T follicular helper cell (primary cell): ENCODE results near the gene GOLGA8K.
"Not testable (repeated sequence)": the region's sequence is repeated elsewhere in the genome, so short reads cannot be mapped to it uniquely, and the experiment has no call there.

Source experiments
- DNase-seq: peaks from one replicate; pipeline ENCODE4 v3.0.0-alpha.2; 2020; ENCODE audit warnings: low read depth
- total RNA-seq, 2 experiments: gene quantifications; one replicate each; lab custom pipeline; 2026; lab: John Stamatoyannopoulos, UW

The GOLGA8K gene, protein sequence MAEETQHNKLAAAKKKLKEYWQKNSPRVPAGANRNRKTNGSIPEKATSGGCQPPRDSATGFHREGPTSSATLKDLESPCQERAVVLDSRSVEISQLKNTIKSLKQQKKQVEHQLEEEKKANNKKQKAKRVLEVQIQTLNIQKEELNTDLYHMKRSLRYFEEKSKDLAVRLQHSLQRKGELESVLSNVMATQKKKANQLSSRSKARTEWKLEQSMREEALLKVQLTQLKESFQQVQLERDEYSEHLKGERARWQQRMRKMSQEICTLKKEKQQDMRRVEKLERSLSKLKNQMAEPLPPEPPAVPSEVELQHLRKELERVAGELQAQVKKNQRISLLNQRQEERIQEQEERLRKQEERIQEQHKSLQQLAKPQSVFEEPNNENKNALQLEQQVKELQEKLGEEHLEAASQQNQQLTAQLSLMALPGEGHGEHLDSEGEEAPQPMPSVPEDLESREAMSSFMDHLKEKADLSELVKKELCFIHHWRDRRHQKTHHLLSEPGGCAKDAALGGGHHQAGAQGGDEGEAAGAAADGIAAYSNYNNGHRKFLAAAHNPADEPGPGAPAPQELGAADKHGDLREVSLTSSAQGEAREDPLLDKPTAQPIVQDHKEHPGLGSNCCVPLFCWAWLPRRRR
- 0 reads per million in 2 experiments for total RNA-seq

- not testable (repeated sequence) for DNase-seq
Measured at GRCh38 chr15:32403192-32403591, at the start of gene GOLGA8K. Gene GOLGA8K (minus strand): TSS chr15:32403292. CDS start chr15:32403194, 98 bp downstream.

GRCh38 chr15:32440445-32440977 is 37.4 kb upstream of the GOLGA8K start:
- not testable (repeated sequence) for DNase-seq

GRCh38 chr15:32434102-32434963 is 31.2 kb upstream of the GOLGA8K start:
- not testable (repeated sequence) for DNase-seq

DNA sequence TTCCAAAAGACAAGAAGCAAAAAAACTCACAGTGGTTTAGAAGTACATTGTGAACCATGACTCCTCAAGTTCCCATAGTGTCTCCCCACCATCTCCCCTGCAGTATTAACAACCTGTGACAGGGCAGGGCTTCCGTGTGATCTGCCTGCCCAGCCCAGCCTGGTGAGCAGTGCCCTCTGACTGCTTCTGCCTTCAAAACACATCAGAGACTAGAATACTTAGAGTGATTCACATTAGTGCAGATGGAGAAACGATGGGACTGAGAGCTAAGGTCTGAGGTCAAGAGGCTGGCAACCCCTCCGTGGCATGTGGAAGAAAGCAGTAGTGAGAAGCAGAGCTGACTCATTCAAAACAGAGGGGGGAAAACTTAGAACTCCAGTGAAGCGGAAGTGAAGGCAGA is 24.5 kb upstream of the GOLGA8K start:
- DNase-seq, result not testable (repeated sequence)

GRCh38 chr15:32426511-32426910 is 23.4 kb upstream of the GOLGA8K start:
- not testable (repeated sequence) for DNase-seq

- DNase-seq, result not testable (repeated sequence)
Measured at GRCh38 chr15:32407903-32408302, 4.8 kb upstream of the GOLGA8K start.

- not testable (repeated sequence) for DNase-seq
Measured at GRCh38 chr15:32396522-32396921, 6.6 kb downstream of the GOLGA8K start.

DNA sequence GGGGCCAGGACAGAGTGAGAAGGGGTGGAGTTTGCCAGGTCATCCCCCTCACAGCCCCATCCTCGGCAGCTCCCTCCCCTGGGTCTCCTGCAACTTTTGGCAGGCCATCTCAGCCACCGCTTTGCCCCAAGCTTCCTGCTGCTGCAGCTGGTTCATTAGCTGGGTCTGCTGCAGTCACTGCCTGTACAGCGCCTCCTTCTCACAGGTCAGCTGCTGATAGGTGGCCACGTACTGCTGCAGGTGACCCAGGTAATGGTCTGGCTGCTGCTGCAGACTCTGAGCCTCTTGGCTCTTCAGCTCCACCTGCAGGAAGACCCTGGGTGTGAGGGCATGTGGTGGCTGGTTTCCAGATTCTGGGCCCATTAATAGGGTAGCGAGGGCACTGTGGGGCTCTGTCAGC is 8.3 kb downstream of the GOLGA8K start:
- not testable (repeated sequence) for DNase-seq

- not testable (repeated sequence) for DNase-seq
Measured at GRCh38 chr15:32388050-32388648, 14.9 kb downstream of the GOLGA8K start.

DNA sequence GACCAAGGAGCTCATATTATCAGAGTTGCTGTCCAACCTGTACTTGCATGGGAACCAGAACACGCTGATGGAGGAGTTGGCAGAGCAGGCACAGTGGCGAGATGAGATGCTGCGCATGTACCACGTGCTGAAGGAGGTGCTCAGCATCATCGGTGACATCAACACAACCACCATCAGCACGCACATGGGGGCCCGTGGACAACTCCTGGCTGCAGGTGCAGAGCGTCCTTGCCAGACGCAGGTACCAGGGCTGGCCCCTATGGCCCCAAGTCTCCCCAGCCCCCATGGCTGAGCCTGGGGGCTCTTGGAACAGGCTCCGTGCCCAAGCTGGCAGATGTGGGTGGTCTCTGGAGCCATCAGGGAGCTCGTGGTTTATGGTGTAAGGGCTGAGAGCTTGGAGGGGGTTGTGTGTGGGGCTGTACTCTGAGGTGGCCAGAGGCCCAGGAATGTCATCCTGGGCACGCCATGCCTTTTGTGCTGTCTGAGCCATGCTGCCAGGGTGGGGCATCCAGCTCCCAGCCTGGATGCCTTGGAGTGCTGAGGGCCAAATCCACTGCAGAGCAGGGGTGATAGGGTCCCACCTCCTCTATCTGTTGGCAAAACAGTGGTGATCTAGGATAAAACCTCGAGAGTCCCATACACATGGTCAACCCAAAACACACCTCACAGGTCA is 17.1 kb downstream of the GOLGA8K start:
- not testable (repeated sequence) for DNase-seq

- not testable (repeated sequence) for DNase-seq
Measured at GRCh38 chr15:32374185-32374584, 28.9 kb downstream of the GOLGA8K start.

- DNase-seq, result not testable (repeated sequence)
Measured at GRCh38 chr15:32373707-32374106, 29.4 kb downstream of the GOLGA8K start.

GRCh38 chr15:32372075-32372474 is 31.0 kb downstream of the GOLGA8K start:
- DNase-seq, result not testable (repeated sequence)

- not testable (repeated sequence) for DNase-seq
Measured at GRCh38 chr15:32370526-32370925, 32.6 kb downstream of the GOLGA8K start.

GRCh38 chr15:32370064-32370463 is 33.0 kb downstream of the GOLGA8K start:
- not testable (repeated sequence) for DNase-seq

DNA sequence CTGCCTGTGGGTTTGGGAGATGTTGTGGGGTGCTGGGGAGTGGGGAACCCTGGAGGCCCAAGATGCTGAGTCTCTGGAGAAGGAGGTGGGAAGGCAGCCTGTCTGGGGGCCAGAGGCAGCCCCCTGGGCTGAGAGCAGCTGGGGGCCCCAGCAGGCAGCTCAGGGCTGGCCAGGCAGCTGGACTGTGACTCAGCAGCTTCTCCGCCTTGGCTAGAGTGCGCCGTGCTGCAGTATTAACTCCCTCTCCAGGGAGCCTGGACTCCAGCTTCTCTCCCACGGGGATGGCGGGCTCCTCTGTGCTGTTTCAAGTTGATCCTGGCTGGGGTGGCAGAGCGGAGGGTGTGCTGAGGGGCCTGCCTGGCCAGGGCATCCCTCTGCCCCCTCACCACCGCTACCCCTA is 36.6 kb downstream of the GOLGA8K start:
- DNase-seq, result not testable (repeated sequence)

DNA sequence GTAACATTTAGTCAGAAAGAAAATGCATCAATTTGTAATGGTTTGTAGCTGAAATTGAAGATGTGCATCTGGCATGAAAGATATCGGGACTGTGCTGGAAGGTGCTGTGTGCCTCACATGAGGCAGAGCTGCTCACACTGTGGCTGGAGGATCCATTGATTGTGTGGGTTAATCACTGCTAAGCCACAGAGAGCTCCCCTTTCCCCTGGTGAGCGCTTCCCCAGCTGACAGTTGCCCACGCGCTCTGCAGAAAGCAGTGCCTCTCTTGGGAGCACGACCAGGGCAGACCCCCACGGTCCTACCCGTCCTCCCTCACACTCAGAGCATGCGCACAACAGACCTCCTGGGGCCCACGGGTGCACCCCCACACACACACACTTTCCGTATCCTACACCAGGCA is 37.1 kb downstream of the GOLGA8K start:
- DNase-seq, result not testable (repeated sequence)

DNA sequence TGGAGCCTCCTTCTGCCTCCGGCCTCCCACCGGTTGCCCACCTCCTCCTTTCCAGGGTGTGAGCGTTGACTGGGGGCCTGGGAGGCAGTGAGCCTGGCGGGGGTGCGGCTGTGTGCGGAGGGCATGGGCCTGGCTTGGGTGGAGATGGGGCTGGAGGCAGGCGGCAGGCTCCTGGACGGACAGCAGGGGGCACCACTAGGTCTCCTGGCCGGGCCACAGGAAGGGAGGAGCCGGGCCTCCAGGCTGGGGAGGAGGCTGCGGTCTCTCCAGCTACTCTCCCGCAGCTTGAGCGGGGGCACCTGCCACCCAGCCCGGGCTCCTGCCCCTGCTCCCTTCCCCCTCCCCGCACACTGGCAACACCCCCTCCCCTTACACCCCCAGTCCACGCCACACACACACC is 38.1 kb downstream of the GOLGA8K start:
- peak; percentile 21 for DNase-seq

GRCh38 chr15:32363449-32363848 is 39.6 kb downstream of the GOLGA8K start:
- not testable (repeated sequence) for DNase-seq

DNA sequence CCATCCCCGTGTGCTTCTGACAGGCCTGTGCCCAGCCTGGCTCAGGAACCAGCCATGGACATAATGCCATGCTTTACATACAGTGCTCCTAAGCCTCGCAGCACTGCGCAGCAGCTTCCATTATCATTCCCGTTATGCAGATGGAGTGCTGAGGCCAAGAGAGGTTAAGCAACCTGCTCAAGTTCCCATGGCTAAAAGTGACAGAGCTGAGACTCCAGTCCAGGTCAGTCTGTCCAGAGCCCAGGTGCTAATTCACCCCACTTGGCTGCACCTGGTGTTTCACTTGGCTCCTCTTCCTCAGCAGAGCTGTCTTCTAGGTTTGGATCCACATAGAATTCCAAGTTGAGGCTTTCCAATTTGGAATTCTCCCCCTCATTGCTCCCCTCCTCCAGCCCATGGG is 41.4 kb downstream of the GOLGA8K start:
- not testable (repeated sequence) for DNase-seq

- DNase-seq, result not testable (repeated sequence)
Measured at GRCh38 chr15:32358462-32358861, 44.6 kb downstream of the GOLGA8K start.
